ENCODE data around the gene KIF19.
A peak's percentile ranks its signal among the peaks of the same experiment; 100 is the strongest.
"Not testable (repeated sequence)": the region's sequence is repeated elsewhere in the genome, so short reads cannot be mapped to it uniquely, and the experiment has no call there.

The KIF19 gene

DNA sequence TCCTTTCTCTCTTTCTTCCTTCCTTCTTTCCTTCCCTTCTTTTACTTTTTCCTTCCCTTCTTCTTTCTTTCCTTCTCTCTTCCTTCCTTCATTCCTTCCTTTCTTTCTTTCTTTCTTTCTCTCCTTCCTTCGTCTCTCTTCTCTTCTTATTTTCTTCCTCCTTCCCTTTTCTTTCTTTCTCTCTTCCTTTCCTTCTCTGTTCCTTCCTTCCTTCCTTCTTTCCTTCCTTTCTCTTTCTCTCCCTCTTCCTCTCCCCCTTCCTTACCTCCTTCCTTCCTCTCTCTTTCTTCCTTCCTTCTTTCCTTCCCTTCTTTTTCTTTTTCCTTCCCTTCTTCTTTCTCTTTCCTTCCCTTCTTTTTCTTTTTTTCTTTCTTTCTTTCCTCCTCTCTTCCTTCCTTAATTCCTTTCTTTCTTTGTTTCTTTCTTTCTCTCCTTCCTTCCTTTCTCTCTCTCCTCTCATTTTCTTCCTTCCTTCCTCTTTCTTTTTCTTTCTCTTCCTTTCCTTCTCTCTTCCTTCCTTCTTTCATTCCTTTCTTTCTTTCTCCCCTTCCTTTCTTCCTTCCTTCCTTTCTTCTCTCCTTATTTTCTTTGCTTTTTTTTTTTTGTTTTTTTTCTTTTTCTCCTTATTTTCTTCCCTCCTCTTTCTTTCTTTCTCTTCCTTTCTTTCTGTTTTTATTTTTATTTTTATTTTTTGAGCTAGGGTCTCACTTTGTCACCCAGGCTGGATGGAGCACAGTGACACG is 64.1 kb downstream of the KIF19 start:
- no peak for DNase-seq (ENCODE audit: low spot score)

DNA sequence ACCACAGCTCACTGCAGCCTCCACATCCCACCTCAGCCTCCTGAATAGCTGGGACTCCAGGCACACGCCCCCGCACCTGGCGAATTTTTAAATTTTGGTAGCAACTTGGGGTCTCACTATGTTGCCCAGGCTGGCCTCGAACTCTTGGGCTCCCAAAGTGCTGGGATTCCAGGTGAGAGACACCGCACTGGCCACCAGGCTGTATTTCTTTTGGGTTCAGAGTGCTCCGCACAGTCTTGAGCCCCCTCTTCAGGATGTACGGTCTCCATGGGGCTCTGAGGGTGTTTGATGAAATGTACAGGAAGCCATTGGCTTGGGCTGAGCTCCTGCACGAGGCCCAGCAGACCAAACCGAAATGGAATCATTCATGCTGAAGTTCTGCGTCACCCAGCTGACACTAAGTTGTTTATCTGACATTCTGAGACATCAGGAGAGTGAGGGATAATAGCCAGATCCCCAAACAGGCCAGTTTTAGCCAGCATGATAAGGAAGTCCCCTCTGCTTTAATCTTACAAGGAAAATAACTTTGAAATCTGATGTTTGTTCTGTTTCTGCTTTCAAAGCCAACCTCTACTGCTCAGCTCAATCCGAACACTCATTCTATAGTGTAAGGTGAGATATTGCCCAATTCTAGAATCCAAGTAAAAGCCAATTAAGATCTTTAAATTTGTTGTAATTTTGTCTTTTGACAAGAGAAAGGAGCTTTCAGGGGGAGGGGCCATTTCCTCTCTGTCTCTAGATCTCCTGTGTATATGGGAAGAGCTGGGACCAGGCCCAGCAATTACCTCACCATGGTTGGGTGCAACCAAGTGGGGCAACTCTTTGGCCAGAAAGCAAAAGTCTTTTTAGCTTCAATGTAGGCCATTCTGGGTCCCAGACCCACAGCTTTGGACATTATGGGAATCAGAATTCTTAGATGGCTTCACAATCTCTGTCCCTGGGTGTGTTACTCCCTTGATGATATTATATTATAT is 64.9 kb downstream of the KIF19 start:
- DNase-seq (ENCODE audit: low spot score): no peak

DNA sequence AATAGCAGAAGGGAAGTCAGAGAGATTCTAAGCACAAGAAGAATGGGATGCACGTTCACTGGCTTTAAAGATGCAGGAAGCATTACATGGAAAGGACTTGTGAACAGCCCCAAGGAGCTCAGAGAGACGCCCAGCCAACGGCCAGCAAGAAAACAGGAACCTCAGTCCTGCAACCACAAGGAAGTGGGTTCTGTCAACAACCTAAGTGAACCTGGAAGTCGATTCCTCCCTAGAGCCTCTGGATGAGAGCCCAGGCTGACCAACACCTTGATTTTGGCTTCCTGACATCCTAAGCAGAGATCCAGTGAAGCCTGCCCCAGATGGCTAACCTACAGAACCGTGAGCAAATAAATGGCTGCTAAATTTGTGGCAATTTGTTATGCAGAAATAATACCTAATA is 65.7 kb downstream of the KIF19 start:
- no peak for DNase-seq (ENCODE audit: low spot score)

DNA sequence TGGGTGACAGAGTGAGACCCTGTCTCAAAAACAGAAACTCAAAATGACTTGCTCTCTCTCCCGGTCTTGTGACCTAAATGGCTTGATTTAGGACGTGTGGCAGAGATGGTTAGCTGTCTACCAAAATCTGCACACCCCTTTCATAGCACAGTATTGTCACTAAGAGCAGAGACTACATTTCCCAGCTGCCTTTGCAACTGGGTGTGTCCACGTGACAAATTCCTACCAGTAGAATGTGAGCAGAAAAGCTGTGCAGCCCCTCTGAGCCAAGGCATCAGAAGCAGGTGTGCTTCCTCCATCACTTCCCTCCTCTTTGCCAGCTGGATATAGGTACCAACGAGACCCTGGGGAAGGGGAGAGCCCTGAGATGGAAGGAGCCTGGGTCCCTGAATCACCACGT is 66.8 kb downstream of the KIF19 start:
- DNase-seq (ENCODE audit: low spot score): no peak

DNA sequence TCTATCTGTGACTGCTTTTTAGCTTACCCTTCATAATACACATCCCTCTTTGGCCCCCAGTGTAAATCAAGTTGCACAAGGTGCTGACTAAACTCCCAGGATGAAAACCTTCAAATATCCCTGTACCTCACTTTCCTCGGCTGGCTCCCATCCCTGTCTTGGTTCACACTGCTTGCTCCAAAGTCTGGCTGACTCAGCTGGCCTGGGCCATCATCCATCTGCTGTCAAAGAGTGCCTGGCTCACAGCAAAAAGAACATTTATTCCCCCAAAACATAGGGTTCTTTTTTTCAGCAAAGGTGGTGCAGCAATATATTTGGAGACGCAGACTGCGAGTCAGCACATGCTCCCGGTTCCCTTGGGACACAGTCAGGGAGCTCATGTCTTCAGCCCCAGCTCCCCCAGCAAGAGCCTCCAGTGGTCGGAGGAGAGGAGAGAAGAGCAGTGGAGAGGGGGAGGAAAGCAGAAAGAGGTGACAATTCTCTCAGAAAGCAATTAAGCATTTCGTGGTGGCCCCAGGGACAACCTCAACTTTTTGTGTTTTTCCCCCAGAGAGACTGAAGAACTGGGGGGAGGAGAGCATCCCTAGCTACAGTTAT is 67.4 kb downstream of the KIF19 start:
- peak; percentile 40 for DNase-seq (ENCODE audit: low spot score)

DNA sequence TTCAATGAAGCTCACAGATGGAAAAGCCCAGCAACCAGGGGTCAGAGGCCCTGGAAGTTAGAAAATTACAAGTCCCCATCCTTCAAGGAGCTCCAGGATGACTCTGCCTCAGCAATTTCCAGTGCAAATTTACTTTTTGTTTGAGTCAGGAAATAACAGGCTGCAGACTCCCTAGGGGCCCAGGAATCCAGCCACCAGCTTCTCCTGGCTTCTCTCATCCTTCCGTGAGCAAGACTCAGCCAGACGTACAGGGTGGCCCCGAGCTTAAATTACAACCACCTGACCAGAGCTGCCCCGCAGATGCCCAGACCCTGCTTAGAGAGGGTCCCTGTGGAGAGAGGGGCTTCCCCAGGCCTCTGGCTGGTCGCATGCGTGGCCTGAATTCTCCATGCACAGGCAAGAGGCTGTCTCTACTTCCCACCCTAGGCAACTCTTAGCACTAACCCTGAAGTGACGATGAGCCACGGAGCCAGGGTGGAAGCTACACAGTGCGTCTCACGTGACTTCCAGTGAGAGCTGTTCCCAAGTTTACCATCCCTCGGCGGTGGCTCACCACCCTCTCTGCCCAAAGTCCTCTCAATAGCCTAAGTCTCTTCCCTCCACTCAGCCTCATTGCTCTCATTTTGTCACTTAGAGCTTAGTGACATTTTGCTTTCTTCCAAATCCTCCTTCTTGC is 68.4 kb downstream of the KIF19 start:
- DNase-seq (ENCODE audit: low spot score): no peak

DNA sequence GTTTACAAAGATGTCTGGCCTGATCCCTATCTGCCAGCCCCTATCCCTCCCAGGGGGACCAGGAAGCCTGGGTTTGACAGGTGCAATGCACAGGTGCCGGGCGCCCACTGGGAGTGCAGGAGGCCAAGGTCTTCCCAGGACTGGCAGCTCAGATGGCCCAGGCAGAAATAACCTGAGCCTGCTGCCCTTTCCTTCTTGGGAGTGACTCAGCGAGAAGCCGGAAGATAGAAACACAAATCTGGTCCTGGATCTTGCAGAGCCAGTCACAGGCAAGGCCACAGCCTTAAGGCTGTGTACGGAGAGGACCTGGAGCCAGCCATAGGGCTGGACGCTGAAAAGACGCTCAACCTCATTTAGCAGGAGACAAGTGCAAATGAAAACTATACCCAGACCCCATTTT is 69.0 kb downstream of the KIF19 start:
- DNase-seq (ENCODE audit: low spot score): no peak

DNA sequence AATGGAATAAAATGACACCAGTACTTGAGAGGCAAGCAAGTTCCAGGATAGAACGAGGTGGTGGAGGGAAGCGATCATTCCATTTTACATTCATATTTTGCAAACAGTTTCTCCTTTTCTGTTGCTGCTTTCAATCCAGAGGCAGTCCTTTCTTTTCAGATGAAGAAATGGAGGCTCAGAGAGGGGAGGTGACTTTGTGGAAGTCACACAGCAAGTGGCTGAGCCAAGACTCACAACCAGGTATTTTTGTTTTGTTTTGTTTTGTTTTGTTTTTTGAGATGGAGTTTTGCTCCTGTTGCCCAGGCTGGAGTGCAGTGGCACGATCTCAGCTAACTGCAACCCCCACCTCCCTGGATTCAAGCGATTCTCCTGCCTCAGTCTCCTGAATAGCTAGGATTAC is 70.5 kb downstream of the KIF19 start:
- DNase-seq (ENCODE audit: low spot score): no peak

DNA sequence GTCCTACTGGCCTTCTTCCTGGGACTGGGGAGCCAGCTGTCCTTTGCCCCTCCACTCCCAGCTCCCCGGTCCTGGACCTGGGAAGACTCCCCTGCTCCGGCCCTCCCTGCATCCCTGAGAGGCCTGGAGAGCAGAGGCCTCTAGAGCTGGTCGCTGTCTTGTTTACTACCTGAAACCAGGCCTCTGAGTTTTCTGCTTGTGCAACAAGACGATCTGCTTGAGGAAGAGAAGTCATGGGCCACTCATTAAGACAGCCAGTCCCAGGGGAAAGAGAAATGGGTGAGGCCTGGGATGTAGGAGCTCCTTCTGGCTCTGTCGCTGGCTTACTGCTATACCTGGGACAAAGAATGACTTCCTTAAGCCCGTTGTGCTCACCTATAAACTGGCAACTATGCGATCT is 76.0 kb downstream of the KIF19 start:
- no peak for DNase-seq (ENCODE audit: low spot score)

DNA sequence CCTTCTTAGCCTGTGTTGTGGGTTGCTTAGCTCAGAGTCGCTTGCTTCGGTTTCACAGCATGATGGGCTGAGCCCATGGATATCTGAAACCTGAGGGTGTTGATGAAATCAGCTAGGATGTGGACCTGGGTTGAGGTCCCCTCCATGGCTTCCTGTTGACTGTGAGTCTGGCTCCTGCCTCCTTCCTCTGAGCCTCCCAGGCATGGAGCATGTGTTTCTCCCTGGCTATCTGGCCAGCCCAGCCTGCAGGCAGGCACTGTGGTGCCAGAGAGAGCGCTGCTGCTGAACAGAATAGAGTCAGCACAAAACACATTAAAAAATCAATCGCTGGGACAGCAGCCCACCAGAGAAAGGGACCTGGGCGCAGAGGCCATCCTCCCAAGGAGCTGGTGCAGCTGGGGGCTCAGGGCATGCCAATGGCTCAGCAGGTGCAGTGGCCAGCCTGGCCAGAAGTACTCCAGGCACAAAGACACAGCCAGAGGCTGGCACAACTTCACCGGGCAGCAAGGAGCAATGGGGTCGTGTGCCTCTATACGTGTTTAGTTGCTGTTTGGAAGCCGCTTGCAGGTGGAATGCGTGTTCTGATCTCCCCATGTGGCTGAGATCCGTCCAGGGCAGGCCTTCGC is 77.6 kb downstream of the KIF19 start:
- DNase-seq (ENCODE audit: low spot score): no peak

DNA sequence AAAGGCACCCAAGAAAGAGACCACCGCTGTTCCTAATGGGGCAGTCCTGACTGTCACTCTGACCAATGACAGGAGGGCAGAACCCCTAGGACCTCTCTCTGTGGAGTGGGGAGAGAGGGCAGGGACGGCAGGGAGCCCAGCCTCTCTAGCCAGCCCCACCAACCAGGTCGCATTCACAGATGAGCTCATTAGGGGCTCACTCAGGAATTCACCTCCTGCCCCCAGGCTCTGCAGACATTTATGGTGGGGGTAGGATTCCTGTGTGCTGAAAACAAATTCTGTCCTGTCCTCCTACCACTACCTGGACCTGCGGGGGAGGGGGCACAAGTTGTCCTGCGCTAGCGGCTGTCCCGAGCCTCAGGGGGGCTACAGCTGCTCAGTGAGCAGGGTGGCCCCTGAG is 78.2 kb downstream of the KIF19 start:
- no peak for DNase-seq (ENCODE audit: low spot score)

DNA sequence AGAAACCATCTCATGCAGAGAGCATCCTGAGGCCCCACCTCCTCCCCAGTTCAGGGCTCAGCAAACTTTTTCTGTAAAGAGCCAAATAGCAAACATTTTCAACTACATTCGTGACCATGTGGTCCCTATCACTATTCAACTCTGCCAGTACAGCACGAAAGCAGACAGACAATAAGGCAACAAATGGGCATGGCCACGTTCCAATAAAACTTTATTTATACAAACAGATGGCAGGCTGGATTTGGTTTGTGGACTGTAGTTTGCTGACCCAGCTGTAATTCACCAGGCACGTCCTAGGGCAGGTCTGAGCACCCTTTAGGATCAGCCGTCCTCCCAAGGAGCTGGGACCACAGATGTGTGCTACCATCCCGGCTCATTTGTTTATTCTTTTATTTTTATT is 78.8 kb downstream of the KIF19 start:
- DNase-seq (ENCODE audit: low spot score): no peak

DNA sequence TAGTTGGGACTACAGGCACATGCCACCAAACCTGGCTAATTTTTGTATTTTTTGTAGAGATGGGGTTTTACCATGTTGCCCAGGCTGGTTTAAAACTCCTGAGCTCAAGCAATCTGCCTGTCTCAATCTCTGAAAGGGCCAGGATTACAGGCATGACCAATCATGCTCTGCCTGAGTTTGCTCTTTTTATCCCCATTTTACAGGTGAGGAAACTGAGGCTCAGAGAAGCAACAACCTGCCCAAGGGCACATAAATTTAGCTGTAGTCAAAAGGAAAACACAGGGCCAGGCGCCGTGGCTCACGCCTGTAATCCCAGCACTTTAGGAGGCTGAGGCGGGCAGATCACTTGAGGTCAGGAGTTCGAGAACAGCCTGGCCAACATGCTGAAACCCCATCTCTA is 79.3 kb downstream of the KIF19 start:
- not testable (repeated sequence) for DNase-seq (ENCODE audit: low spot score)
